ENCODE data around the gene PGGT1B. TPM values are rescaled to one million over a fixed set of nuclear protein-coding genes. Genes with fewer than 3 reads are reported as not detected.
A peak's percentile ranks its signal among the peaks of the same experiment; 100 is the strongest.

PGGT1B gene
- total and polyA plus RNA-seq, 9 of the 15 experiments (the other 6 are each of a cell fraction or from before 2014, with no cell fraction given), result 5.3 to 33.7 (median 19.8) TPM

GRCh38 chr5:115262321-115263077, at the start of gene PGGT1B (continued):
- TF ChIP-seq BCLAF1 (IDR thresholded peaks at IDR 0.05; ENCODE audit: borderline replicate concordance in 1 of 2, control insufficient read depth in 1 of 2, low read depth in 2 of 2, low read length in 1 of 2) (no peak), FOXM1 (IDR thresholded peaks at IDR 0.05; ENCODE audit: low read depth) (no peak), FOXM1 (CRISPR knock-in tag; IDR thresholded peaks at IDR 0.05; ENCODE audit: low read depth) (no peak), RHOXF2B (CRISPR knock-in tag; conservative IDR thresholded peaks at IDR 0.05) (no peak), ZBTB17 (CRISPR knock-in tag; IDR thresholded peaks at IDR 0.05) (0 out of 2 replicates have a peak, but pooled peaks have one; percentile 41), HNRNPK (IDR thresholded peaks at IDR 0.05; ENCODE audit: low read depth, low read length, poor library complexity, severe bottlenecking) (no peak), TAF1 (IDR thresholded peaks at IDR 0.05; ENCODE audit: control insufficient read depth, extremely low read depth, insufficient read depth, low read length, severe bottlenecking) (peak; percentile 89), ZNF436 (CRISPR knock-in tag; IDR thresholded peaks at IDR 0.05) (no peak), CHD4 (IDR thresholded peaks at IDR 0.05; ENCODE audit: insufficient read depth, insufficient replicate concordance, low read depth, low read length, poor library complexity, severe bottlenecking) (no peak), CGGBP1 (CRISPR knock-in tag; IDR thresholded peaks at IDR 0.05) (no peak), SRSF3 (IDR thresholded peaks at IDR 0.05; ENCODE audit: insufficient read depth, low read length) (no peak), NCOR1 (IDR thresholded peaks at IDR 0.05) (0 out of 2 replicates have a peak, but pooled peaks have one; percentile 24), ARID3B (CRISPR knock-in tag; IDR thresholded peaks at IDR 0.05; ENCODE audit: borderline replicate concordance) (no peak), FOXO4 (CRISPR knock-in tag; IDR thresholded peaks at IDR 0.05) (no peak), SIRT6 (IDR thresholded peaks at IDR 0.05; ENCODE audit: low read depth, low read length) (no peak), SP2 (IDR thresholded peaks at IDR 0.05; ENCODE audit: extremely low read depth, low read depth, low read length, poor library complexity, severe bottlenecking) (no peak), NONO (IDR thresholded peaks at IDR 0.05; ENCODE audit: low read depth in 2 of 2, low read length in 1 of 2) (no peak), ZNF384 (IDR thresholded peaks at IDR 0.05; ENCODE audit: low read depth, low read length) (no peak), MED1 (CRISPR knock-in tag; IDR thresholded peaks at IDR 0.05; ENCODE audit: borderline replicate concordance) (no peak), CBX1 (IDR thresholded peaks at IDR 0.05; ENCODE audit: low read depth) (peak; percentile 71; the same call in 1 of the 2 replicates)
